Brain microvascular endothelial cell (primary cell): ENCODE data around the gene ZNF32.

Experiments used
- DNase-seq: peaks from one replicate; pipeline ENCODE4 v3.0.0-alpha.2; 2020
- H3K27ac ChIP-seq: fragments of 250-450 bp; sonication (Bioruptor Pico); 2 replicates; pipeline ENCODE4 v1.5.1; 2020; ENCODE audit warnings: mild to moderate bottlenecking, moderate library complexity
- H3K27me3 ChIP-seq: fragments of 250-450 bp; sonication (Bioruptor Pico); replicated peaks from 2 replicates; pipeline ENCODE4 v1.5.1; 2020; ENCODE audit warnings: mild to moderate bottlenecking
- H3K36me3 ChIP-seq: fragments of 250-450 bp; sonication (Bioruptor Pico); replicated peaks from 2 replicates; pipeline ENCODE4 v1.5.1; 2020; ENCODE audit warnings: mild to moderate bottlenecking
- H3K4me3 ChIP-seq: 2 replicates; pipeline ENCODE4 v1.5.1; 2011; ENCODE audit warnings: low read depth, mild to moderate bottlenecking, control low read depth, low read length, moderate library complexity
- in situ Hi-C: cut with HindIII; loops from 2 replicates; pipeline ENCODE4 v1.10.0; 2017; ENCODE audit warnings: low sequenced_read_pairs, low pct_ligation_motif_present
- TF ChIP-seq, protein P1 (sequence below): IDR thresholded peaks from 2 replicates; pipeline ENCODE4 v1.5.1; 2011; ENCODE audit warnings: low read depth, mild to moderate bottlenecking, moderate library complexity, low read length, control low read depth, inconsistent platforms; ENCODE audit errors: missing control alignments

Gene ZNF32

DNA sequence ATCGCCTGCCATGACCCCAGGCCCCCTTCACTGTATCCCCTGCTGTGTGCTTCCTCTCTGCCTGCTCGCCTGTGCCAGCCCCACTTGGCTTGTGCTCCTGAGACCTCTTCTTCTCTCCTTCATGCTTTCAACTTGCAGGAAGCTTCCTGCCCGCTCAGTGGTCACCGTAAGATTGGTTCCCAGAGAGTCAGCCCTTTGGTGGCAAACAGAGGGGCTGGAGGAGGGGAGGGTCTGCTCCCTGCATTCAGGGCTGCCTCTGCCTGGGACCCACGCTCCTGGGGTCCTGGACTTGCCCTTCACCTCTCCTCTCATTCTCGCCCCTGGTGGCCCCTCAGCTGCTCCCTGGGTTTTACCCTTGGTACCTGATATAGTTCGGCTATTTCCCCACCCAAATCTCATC lies 45.8 kb upstream of the ZNF32 start:
- H3K27ac ChIP-seq: no peak overlapping the region
- H3K4me3 ChIP-seq: no peak overlapping the region
- TF ChIP-seq, protein P1, sequence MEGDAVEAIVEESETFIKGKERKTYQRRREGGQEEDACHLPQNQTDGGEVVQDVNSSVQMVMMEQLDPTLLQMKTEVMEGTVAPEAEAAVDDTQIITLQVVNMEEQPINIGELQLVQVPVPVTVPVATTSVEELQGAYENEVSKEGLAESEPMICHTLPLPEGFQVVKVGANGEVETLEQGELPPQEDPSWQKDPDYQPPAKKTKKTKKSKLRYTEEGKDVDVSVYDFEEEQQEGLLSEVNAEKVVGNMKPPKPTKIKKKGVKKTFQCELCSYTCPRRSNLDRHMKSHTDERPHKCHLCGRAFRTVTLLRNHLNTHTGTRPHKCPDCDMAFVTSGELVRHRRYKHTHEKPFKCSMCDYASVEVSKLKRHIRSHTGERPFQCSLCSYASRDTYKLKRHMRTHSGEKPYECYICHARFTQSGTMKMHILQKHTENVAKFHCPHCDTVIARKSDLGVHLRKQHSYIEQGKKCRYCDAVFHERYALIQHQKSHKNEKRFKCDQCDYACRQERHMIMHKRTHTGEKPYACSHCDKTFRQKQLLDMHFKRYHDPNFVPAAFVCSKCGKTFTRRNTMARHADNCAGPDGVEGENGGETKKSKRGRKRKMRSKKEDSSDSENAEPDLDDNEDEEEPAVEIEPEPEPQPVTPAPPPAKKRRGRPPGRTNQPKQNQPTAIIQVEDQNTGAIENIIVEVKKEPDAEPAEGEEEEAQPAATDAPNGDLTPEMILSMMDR: no peak
- in situ Hi-C loops: loop anchor here (25.0 kb wide), 1 partner anchor 618 kb away; no protein-coding TSS in a partner anchor
- DNase-seq: no peak
- H3K27me3 ChIP-seq: no peaks in the 10 kb centered on the region
- H3K36me3 ChIP-seq: no peaks in the 10 kb centered on the region

- Histone ChIP-seq H3K36me3 (no peaks in the 10 kb centered on the region), H3K27ac (no peak overlapping the region), H3K4me3 (no peak overlapping the region), H3K27me3 (no peaks in the 10 kb centered on the region)
- TF ChIP-seq, protein P1: no peak
- peak; percentile 25 for DNase-seq
- in situ Hi-C loops: loop anchor here (25.0 kb wide), 1 partner anchor 619 kb away; no protein-coding TSS in a partner anchor
These were observed 44.9 kb upstream of the ZNF32 start for GRCh38 chr10:43693602-43694001.

- Histone ChIP-seq H3K27ac (no peak overlapping the region), H3K27me3 (no peaks in the 10 kb centered on the region), H3K4me3 (no peak overlapping the region), H3K36me3 (no peaks in the 10 kb centered on the region)
- TF ChIP-seq, protein P1: no peak
- no peak for DNase-seq
- in situ Hi-C loops: loop anchor here (25.0 kb wide), 1 partner anchor 620 kb away; no protein-coding TSS in a partner anchor
These were observed 43.6 kb upstream of the ZNF32 start for GRCh38 chr10:43692051-43692825.

- Histone ChIP-seq H3K36me3 (no peaks in the 10 kb centered on the region), H3K27ac (no peak overlapping the region), H3K27me3 (no peaks in the 10 kb centered on the region), H3K4me3 (no peak overlapping the region)
- DNase-seq: no peak
- TF ChIP-seq, protein P1: peak; percentile 54
- in situ Hi-C loops: loop anchor here (25.0 kb wide), 1 partner anchor 621 kb away; no protein-coding TSS in a partner anchor
These were observed 42.8 kb upstream of the ZNF32 start for GRCh38 chr10:43691485-43691884.

DNA sequence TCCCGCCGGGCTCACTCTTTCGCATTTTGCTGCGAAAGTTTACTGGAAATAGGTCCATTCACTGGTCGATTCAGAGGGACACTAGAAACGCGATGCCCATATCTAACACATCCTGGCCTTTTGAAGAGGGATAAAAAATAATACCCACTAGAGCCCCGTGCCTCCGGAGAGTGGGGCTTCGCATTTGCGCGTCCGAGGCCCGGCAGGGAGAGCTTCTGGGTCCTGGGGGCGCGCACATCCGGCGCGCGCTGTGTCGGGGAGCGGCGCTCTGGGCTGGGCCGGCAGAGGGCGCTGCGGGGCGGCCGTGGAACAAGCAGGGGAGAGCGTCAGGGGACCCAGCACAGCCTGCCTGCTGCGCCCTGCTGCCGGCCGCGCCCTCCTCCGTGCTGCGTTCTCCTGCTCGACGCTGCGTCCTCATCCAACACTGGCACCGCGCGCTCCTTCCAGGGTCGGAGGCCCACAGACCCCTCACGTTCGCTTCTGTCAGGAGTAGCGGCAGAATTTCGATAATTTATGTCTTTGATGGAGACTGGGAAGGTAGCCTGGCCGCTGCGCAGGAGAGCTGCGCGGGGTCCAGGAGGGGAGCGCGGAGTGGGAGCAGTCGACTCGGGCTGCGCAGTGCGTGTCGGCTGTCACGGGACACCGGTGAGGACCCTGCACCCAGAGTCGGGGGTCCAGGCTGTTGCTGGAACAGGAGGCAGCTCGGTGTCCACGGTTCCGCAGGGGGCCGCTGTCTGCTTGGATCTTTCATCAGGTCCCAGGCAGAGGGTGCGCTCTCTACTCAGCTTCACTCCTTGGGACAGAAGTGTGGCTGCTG lies 41.5 kb upstream of the ZNF32 start:
- H3K4me3 ChIP-seq: peak overlapping the region; percentile 62
- DNase-seq: peak; percentile 62
- TF ChIP-seq, protein P1: peak; percentile 72
- in situ Hi-C loops: loop anchor here (25.0 kb wide), 1 partner anchor 622 kb away; no protein-coding TSS in a partner anchor
- H3K36me3 ChIP-seq: no peaks in the 10 kb centered on the region
- H3K27ac ChIP-seq: no peak overlapping the region
- H3K27me3 ChIP-seq: no peaks in the 10 kb centered on the region
